Fibroblast of lung (primary cell): ENCODE results near the gene TMC3. TPM values are rescaled to one million over a fixed set of nuclear protein-coding genes. Genes with fewer than 3 reads are reported as not detected.

Experiments
- DNase-seq, 2 donors: peaks; one replicate each; pipeline versions ENCODE4 v3.0.0 to v3.0.0-alpha.2; 2010; ENCODE audit warnings: low read depth in 2 of 2
- H2AFZ ChIP-seq: 2 replicates; pipeline ENCODE4 v1.5.1; 2012; ENCODE audit warnings: low read length, control low read depth, inconsistent platforms
- H3K27ac ChIP-seq: 2 replicates; pipeline ENCODE4 v1.5.1; 2011; ENCODE audit warnings: low read length, control low read depth; ENCODE audit not compliant: insufficient read depth
- H3K27me3 ChIP-seq: 2 replicates; pipeline ENCODE4 v1.5.1; 2011; ENCODE audit warnings: mild to moderate bottlenecking, low read length; ENCODE audit not compliant: control insufficient read depth, insufficient read depth
- H3K36me3 ChIP-seq: 2 replicates; pipeline ENCODE4 v1.5.1; 2011; ENCODE audit warnings: low read length; ENCODE audit not compliant: control insufficient read depth, insufficient read depth
- H3K4me1 ChIP-seq: 2 replicates; pipeline ENCODE4 v1.5.1; 2011; ENCODE audit warnings: low read length; ENCODE audit not compliant: control insufficient read depth, insufficient read depth; ENCODE audit errors: extremely low read depth
- H3K4me2 ChIP-seq: 2 replicates; pipeline ENCODE4 v1.5.1; 2011; ENCODE audit warnings: low read length, control low read depth; ENCODE audit not compliant: insufficient read depth; ENCODE audit errors: extremely low read depth
- H3K4me3 ChIP-seq, 4 experiments: fragments of 200-600 bp in 1 of 4; sonication (generic) in 1 of 4; replicated peaks in 1 of 4; 2 replicates each; pipeline ENCODE4 v1.5.1; 2011 to 2016; ENCODE audit warnings: low read length in 4 of 4, low read depth in 3 of 4, mild to moderate bottlenecking in 3 of 4, control low read depth in 2 of 4, inconsistent platforms in 1 of 4, mixed read lengths in 1 of 4; ENCODE audit not compliant: insufficient read depth in 1 of 4; ENCODE audit errors: control extremely low read depth in 1 of 4
- H3K79me2 ChIP-seq: 2 replicates; pipeline ENCODE4 v1.5.1; 2012; ENCODE audit warnings: mild to moderate bottlenecking, low read length, inconsistent platforms; ENCODE audit not compliant: control insufficient read depth, insufficient read depth
- H3K9ac ChIP-seq: 2 replicates; pipeline ENCODE4 v1.5.1; 2011; ENCODE audit warnings: mild to moderate bottlenecking, low read length, control low read depth; ENCODE audit not compliant: insufficient read depth
- H3K9me3 ChIP-seq: 2 replicates; pipeline ENCODE4 v1.5.1; 2012; ENCODE audit warnings: low read depth, low read length; ENCODE audit not compliant: control insufficient read depth, insufficient read depth
- H4K20me1 ChIP-seq: 2 replicates; pipeline ENCODE4 v1.5.1; 2011; ENCODE audit warnings: low read length; ENCODE audit not compliant: control insufficient read depth, insufficient read depth; ENCODE audit errors: extremely low read depth
- EZH2 ChIP-seq: IDR thresholded peaks from 2 replicates; pipeline ENCODE4 v1.5.1; 2012; ENCODE audit warnings: low read length, control low read depth, mild to moderate bottlenecking; ENCODE audit errors: missing control alignments
- polyA plus RNA-seq, 2 donors: library from polyadenylated mRNA; depleted of rRNA in 1 of 2; stranded (reverse) in 1 of 2; unstranded in 1 of 2; fragments of >200 nt; gene quantifications; 2 replicates each; pipeline ENCODE4 v1.2.1, GENCODE V29; 2011 to 2012; ENCODE audit warnings: missing spikeins in 1 of 2
- total RNA-seq: library from RNA; depleted of rRNA; stranded (reverse); fragments of >200 nt; gene quantifications from 2 replicates; pipeline ENCODE4 v1.2.1, GENCODE V29; 2014
- TF ChIP-seq, protein P1 (sequence below), 2 donors: IDR thresholded peaks in 1 of 2; conservative IDR thresholded peaks in 1 of 2; 1 replicate in 1 of 2; 2 replicates in 1 of 2; pipeline ENCODE4 v1.5.1; 2011 to 2012; ENCODE audit warnings: low read length in 2 of 2, control low read depth in 1 of 2, inconsistent platforms in 1 of 2, low read depth in 1 of 2, mild to moderate bottlenecking in 1 of 2

Gene TMC3
- total and polyA plus RNA-seq, 2 donors (not counting 1 experiment from before 2014, with no cell fraction given), result not detected

DNA sequence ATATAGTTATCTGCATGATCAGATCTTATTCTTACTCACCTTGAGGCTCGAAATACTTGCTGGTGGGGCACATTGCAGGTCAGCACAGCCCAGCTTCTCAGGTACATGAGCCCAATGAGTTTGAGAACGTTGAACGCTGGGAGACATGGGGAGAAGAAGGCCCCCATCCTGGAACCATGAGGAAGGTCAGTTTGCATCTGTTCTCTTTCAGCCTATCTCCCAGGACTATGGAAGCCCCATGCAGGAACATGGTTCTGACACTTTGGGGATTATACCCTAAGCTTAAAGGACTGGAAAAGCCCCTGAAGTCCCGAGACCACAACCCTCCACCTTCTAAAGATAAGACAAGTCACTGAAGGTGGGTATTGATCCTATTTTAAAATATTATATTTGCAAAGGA, 32.7 kb downstream of the TMC3 start:
- TF ChIP-seq, protein P1, sequence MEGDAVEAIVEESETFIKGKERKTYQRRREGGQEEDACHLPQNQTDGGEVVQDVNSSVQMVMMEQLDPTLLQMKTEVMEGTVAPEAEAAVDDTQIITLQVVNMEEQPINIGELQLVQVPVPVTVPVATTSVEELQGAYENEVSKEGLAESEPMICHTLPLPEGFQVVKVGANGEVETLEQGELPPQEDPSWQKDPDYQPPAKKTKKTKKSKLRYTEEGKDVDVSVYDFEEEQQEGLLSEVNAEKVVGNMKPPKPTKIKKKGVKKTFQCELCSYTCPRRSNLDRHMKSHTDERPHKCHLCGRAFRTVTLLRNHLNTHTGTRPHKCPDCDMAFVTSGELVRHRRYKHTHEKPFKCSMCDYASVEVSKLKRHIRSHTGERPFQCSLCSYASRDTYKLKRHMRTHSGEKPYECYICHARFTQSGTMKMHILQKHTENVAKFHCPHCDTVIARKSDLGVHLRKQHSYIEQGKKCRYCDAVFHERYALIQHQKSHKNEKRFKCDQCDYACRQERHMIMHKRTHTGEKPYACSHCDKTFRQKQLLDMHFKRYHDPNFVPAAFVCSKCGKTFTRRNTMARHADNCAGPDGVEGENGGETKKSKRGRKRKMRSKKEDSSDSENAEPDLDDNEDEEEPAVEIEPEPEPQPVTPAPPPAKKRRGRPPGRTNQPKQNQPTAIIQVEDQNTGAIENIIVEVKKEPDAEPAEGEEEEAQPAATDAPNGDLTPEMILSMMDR (conservative IDR thresholded peaks at IDR 0.05 in 1 of 2, IDR thresholded peaks at IDR 0.05 in 1 of 2; ENCODE audit: low read depth in 1 of 2, low read length in 2 of 2), result no peak
- TF ChIP-seq EZH2, result no peak
- no peaks in the 10 kb centered on the region for H4K20me1 ChIP-seq

GRCh38 chr15:81339851-81340250, 34.2 kb downstream of the TMC3 start:
- peaks cover 12% of the 10 kb centered on the region for H3K4me1 ChIP-seq
- DNase-seq, result no peak

More for the DNA sequence above, 32.7 kb downstream of the TMC3 start:
- H2AFZ ChIP-seq, result no peak overlapping the region
- peaks cover 2% of the 10 kb centered on the region for H3K27me3 ChIP-seq
- no peak for DNase-seq
- no peaks in the 10 kb centered on the region for H3K36me3 ChIP-seq
- H3K4me3 ChIP-seq, result no peak overlapping the region
- H3K79me2 ChIP-seq, result no peaks in the 10 kb centered on the region
- H3K9me3 ChIP-seq, result no peaks in the 10 kb centered on the region
- H3K4me2 ChIP-seq, result no peak overlapping the region
- H3K4me1 ChIP-seq, result peaks cover 12% of the 10 kb centered on the region
- no peak overlapping the region for H3K9ac ChIP-seq
- H3K27ac ChIP-seq, result no peak overlapping the region

GRCh38 chr15:81339321-81339720, 34.7 kb downstream of the TMC3 start:
- H2AFZ ChIP-seq, result no peak overlapping the region
- H3K4me3 ChIP-seq, result no peak overlapping the region
- no peak overlapping the region for H3K9ac ChIP-seq
- H3K4me1 ChIP-seq, result peaks cover 12% of the 10 kb centered on the region
- H3K27ac ChIP-seq, result no peak overlapping the region
- no peak for DNase-seq
- no peak overlapping the region for H3K4me2 ChIP-seq
- H4K20me1 ChIP-seq, result no peaks in the 10 kb centered on the region
- H3K9me3 ChIP-seq, result no peaks in the 10 kb centered on the region
- TF ChIP-seq, protein P1 (conservative IDR thresholded peaks at IDR 0.05 in 1 of 2, IDR thresholded peaks at IDR 0.05 in 1 of 2; ENCODE audit: low read depth in 1 of 2, low read length in 2 of 2), result no peak
- TF ChIP-seq EZH2, result no peak
- no peaks in the 10 kb centered on the region for H3K79me2 ChIP-seq
- H3K36me3 ChIP-seq, result no peaks in the 10 kb centered on the region
- no peaks in the 10 kb centered on the region for H3K27me3 ChIP-seq

More at GRCh38 chr15:81339851-81340250, 34.2 kb downstream of the TMC3 start:
- H3K36me3 ChIP-seq, result no peaks in the 10 kb centered on the region
- no peaks in the 10 kb centered on the region for H4K20me1 ChIP-seq
- no peak overlapping the region for H3K27ac ChIP-seq
- no peaks in the 10 kb centered on the region for H3K79me2 ChIP-seq
- no peaks in the 10 kb centered on the region for H3K9me3 ChIP-seq
- TF ChIP-seq, protein P1 (conservative IDR thresholded peaks at IDR 0.05 in 1 of 2, IDR thresholded peaks at IDR 0.05 in 1 of 2; ENCODE audit: low read depth in 1 of 2, low read length in 2 of 2), result no peak
- no peak for TF ChIP-seq EZH2
- H3K27me3 ChIP-seq, result no peaks in the 10 kb centered on the region
- H3K4me2 ChIP-seq, result no peak overlapping the region
- no peak overlapping the region for H3K4me3 ChIP-seq
- H3K9ac ChIP-seq, result no peak overlapping the region
- no peak overlapping the region for H2AFZ ChIP-seq
